PFSK-1 (cell line): ENCODE measurements around the gene NDEL1.

ENCODE experiments used
- FOXP2 ChIP-seq: optimal IDR thresholded peaks from 2 replicates; pipeline ENCODE3; 2011; ENCODE audit warnings: borderline replicate concordance, control low read depth, inconsistent platforms; ENCODE audit not compliant: insufficient read depth; ENCODE audit errors: extremely low read length, extremely low read depth
- POLR2AphosphoS5 ChIP-seq: IDR thresholded peaks from 2 replicates; pipeline ENCODE4 v1.6.1; 2012; ENCODE audit warnings: low read depth, mild to moderate bottlenecking, control low read depth, low read length, moderate library complexity
- SIN3A ChIP-seq: IDR thresholded peaks from 2 replicates; pipeline ENCODE4 v1.6.1; 2012; ENCODE audit warnings: mild to moderate bottlenecking, low read length, moderate library complexity, borderline replicate concordance; ENCODE audit not compliant: insufficient read depth
- TAF1 ChIP-seq: IDR thresholded peaks from 2 replicates; pipeline ENCODE4 v1.6.1; 2012; ENCODE audit warnings: low read length, control low read depth, borderline replicate concordance; ENCODE audit not compliant: insufficient read depth
- TF ChIP-seq, protein P1 (sequence below), 2 experiments: IDR thresholded peaks; 2 replicates each; pipeline versions ENCODE4 v1.6.1 to v1.8.0; 2011 to 2012; ENCODE audit warnings: low read depth in 2 of 2, low read length in 2 of 2, control low read depth in 1 of 2, inconsistent platforms in 1 of 2, mild to moderate bottlenecking in 1 of 2, moderate library complexity in 1 of 2; ENCODE audit not compliant: insufficient read depth in 1 of 2

The NDEL1 gene

GRCh38 chr17:8448310-8448709 is 12.6 kb downstream of the NDEL1 start:
- TF ChIP-seq FOXP2, result no peak
- TF ChIP-seq POLR2AphosphoS5, result no peak
- no peak for TF ChIP-seq SIN3A

- TF ChIP-seq, protein P1, sequence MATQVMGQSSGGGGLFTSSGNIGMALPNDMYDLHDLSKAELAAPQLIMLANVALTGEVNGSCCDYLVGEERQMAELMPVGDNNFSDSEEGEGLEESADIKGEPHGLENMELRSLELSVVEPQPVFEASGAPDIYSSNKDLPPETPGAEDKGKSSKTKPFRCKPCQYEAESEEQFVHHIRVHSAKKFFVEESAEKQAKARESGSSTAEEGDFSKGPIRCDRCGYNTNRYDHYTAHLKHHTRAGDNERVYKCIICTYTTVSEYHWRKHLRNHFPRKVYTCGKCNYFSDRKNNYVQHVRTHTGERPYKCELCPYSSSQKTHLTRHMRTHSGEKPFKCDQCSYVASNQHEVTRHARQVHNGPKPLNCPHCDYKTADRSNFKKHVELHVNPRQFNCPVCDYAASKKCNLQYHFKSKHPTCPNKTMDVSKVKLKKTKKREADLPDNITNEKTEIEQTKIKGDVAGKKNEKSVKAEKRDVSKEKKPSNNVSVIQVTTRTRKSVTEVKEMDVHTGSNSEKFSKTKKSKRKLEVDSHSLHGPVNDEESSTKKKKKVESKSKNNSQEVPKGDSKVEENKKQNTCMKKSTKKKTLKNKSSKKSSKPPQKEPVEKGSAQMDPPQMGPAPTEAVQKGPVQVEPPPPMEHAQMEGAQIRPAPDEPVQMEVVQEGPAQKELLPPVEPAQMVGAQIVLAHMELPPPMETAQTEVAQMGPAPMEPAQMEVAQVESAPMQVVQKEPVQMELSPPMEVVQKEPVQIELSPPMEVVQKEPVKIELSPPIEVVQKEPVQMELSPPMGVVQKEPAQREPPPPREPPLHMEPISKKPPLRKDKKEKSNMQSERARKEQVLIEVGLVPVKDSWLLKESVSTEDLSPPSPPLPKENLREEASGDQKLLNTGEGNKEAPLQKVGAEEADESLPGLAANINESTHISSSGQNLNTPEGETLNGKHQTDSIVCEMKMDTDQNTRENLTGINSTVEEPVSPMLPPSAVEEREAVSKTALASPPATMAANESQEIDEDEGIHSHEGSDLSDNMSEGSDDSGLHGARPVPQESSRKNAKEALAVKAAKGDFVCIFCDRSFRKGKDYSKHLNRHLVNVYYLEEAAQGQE (IDR thresholded peaks at IDR 0.05; ENCODE audit: insufficient read depth in 1 of 2, low read depth in 2 of 2, low read length in 2 of 2), result no peak
- TF ChIP-seq POLR2AphosphoS5 (no peak), FOXP2 (no peak), SIN3A (no peak), TAF1 (no peak)
Observed at GRCh38 chr17:8451933-8452614, 16.4 kb downstream of the NDEL1 start.

DNA sequence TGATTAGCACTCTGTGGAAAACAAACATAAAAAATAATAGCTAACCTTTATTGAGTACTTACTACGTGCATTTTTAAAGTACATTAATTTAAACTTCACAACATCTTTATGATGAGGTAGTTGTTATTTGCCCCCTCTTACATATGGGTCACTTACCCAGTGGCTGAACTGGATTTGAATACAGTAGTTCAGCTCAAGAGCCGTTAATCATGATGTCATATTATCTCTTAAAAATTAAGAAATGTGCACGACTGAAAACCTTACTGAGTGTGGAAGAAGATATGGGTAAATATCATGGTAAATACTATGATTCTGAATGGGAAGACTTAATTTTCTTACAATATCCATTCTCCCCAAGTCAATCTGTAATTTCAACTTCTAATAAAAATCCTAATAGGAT is 17.6 kb downstream of the NDEL1 start:
- TF ChIP-seq POLR2AphosphoS5 (no peak), TAF1 (no peak), SIN3A (no peak), FOXP2 (no peak)
- TF ChIP-seq, protein P1 (IDR thresholded peaks at IDR 0.05; ENCODE audit: insufficient read depth in 1 of 2, low read depth in 2 of 2, low read length in 2 of 2), result no peak

DNA sequence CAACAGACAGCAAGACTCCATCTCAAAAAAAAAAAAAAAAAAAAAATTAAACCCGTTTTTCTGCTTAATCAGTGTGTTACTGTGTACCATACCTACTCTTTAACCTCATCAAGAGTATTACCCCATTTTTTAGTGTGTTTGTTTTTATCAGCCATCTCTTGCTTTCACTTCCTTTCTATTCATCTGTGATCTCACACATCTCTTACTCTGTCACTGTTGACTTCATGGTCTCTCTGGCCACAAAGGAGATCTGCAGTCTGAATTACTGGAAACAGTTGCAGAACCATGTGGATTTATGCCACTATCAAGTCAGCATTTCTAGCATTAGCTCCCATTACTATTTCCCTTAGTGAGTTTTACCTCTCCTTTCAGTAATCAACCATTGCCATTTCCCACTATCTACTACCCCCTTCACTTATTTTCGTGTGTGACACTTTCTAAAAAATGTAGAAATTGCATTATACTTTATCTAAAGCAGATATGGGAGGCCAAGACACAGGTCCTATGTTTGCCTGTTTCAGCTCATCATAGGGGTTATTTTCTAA is 20.1 kb downstream of the NDEL1 start:
- TF ChIP-seq TAF1 (no peak), FOXP2 (no peak), SIN3A (no peak), POLR2AphosphoS5 (no peak)
- TF ChIP-seq, protein P1 (IDR thresholded peaks at IDR 0.05; ENCODE audit: insufficient read depth in 1 of 2, low read depth in 2 of 2, low read length in 2 of 2), result no peak

DNA sequence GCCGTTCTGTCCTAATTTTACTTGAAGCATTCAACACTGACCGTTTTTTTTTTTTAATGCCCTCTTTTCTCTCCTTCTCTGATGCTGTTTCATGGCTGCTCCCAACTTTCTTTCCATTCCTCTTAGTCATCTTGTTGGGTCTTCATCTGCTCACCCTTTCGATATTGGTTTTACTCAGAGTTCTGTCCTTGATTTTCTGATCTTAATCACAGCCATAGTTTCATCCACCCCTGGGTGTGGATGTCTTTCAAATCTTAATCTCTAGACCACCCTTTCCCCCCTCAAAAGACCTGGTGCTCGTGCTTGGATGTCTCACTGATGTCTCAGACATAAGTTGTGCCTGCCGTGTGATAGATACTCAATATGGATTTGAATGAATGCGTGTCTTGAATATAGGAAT is 22.4 kb downstream of the NDEL1 start:
- TF ChIP-seq TAF1 (no peak), POLR2AphosphoS5 (no peak), SIN3A (no peak), FOXP2 (no peak)
- TF ChIP-seq, protein P1 (IDR thresholded peaks at IDR 0.05; ENCODE audit: insufficient read depth in 1 of 2, low read depth in 2 of 2, low read length in 2 of 2), result no peak
